ENCODE data around the gene H2AZ2.

The H2AZ2 gene

DNA sequence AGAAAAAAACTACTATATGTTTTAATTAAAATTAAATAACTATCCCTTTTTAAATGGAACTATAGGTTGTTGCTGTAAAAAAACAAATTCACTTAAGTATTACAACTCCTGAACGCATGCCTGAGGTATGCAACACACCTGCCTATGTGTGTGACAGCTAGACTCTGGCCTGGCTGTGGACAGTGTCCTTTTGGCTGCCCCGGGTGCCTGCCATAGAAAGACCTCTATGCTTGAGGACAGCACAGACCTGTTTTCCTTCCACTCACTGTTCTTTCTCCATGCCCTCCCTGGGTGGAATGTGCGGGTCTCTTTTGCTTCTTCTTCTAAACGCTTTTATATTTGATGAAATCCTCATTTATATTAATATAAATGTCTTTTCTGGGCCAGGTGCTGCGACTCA is 57.9 kb downstream of the H2AZ2 start:
- TF ChIP-seq, protein P1, sequence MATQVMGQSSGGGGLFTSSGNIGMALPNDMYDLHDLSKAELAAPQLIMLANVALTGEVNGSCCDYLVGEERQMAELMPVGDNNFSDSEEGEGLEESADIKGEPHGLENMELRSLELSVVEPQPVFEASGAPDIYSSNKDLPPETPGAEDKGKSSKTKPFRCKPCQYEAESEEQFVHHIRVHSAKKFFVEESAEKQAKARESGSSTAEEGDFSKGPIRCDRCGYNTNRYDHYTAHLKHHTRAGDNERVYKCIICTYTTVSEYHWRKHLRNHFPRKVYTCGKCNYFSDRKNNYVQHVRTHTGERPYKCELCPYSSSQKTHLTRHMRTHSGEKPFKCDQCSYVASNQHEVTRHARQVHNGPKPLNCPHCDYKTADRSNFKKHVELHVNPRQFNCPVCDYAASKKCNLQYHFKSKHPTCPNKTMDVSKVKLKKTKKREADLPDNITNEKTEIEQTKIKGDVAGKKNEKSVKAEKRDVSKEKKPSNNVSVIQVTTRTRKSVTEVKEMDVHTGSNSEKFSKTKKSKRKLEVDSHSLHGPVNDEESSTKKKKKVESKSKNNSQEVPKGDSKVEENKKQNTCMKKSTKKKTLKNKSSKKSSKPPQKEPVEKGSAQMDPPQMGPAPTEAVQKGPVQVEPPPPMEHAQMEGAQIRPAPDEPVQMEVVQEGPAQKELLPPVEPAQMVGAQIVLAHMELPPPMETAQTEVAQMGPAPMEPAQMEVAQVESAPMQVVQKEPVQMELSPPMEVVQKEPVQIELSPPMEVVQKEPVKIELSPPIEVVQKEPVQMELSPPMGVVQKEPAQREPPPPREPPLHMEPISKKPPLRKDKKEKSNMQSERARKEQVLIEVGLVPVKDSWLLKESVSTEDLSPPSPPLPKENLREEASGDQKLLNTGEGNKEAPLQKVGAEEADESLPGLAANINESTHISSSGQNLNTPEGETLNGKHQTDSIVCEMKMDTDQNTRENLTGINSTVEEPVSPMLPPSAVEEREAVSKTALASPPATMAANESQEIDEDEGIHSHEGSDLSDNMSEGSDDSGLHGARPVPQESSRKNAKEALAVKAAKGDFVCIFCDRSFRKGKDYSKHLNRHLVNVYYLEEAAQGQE (IDR thresholded peaks at IDR 0.05; ENCODE audit: insufficient read depth in 1 of 2, low read depth in 2 of 2, low read length in 2 of 2): no peak
- TF ChIP-seq FOXP2 (optimal IDR thresholded peaks at IDR 0.05; ENCODE audit: borderline replicate concordance, extremely low read depth, extremely low read length, insufficient read depth) (no peak), POLR2AphosphoS5 (IDR thresholded peaks at IDR 0.05; ENCODE audit: low read depth, low read length) (no peak), SIN3A (IDR thresholded peaks at IDR 0.05; ENCODE audit: borderline replicate concordance, insufficient read depth, low read length) (no peak), TAF1 (IDR thresholded peaks at IDR 0.05; ENCODE audit: borderline replicate concordance, insufficient read depth, low read length) (no peak)

DNA sequence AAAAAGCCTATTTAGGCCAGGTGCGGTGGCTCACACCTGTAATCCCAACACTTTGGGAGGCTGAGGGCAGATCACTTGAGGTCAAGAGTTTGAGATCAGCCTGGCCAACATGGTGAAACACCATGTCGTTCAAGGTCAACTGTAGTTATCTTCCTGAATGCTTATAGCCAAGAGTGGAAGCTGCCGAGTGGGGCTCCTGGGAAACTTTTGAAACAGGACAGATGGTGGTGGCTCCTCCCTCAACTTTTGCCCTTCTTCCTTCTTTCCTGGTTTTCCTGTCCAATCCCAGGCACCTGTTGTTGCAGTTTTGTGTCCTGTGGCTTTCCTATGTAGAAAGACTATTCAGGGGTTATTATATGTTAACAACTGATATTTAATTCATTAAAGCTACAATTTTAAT is 60.1 kb downstream of the H2AZ2 start:
- TF ChIP-seq POLR2AphosphoS5 (IDR thresholded peaks at IDR 0.05; ENCODE audit: low read depth, low read length) (no peak), SIN3A (IDR thresholded peaks at IDR 0.05; ENCODE audit: borderline replicate concordance, insufficient read depth, low read length) (no peak), FOXP2 (optimal IDR thresholded peaks at IDR 0.05; ENCODE audit: borderline replicate concordance, extremely low read depth, extremely low read length, insufficient read depth) (no peak), TAF1 (IDR thresholded peaks at IDR 0.05; ENCODE audit: borderline replicate concordance, insufficient read depth, low read length) (no peak)
- TF ChIP-seq, protein P1 (IDR thresholded peaks at IDR 0.05; ENCODE audit: insufficient read depth in 1 of 2, low read depth in 2 of 2, low read length in 2 of 2): no peak

DNA sequence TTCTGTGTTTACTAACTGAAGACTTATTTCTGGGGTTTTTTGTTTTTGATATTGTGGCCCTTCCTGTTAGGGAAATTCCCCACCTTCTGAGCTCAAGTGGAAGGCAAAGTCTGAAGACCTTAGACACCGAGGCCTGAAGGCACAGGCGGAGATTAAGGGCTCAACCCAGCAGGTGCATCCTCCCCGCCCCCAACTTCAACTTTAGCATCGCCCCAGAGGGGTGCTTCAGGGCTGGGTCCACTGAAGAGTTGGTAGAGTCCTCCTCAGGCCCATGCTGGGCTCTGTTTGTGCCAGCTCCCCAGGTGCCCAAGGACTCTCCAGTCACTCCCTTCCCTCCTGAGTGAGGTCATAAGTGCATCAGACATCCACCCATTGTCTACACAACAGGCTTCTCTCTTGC is 60.8 kb downstream of the H2AZ2 start:
- no peak for TF ChIP-seq TAF1 (IDR thresholded peaks at IDR 0.05; ENCODE audit: borderline replicate concordance, insufficient read depth, low read length)
- no peak for TF ChIP-seq FOXP2 (optimal IDR thresholded peaks at IDR 0.05; ENCODE audit: borderline replicate concordance, extremely low read depth, extremely low read length, insufficient read depth)
- no peak for TF ChIP-seq POLR2AphosphoS5 (IDR thresholded peaks at IDR 0.05; ENCODE audit: low read depth, low read length)
- TF ChIP-seq, protein P1 (IDR thresholded peaks at IDR 0.05; ENCODE audit: insufficient read depth in 1 of 2, low read depth in 2 of 2, low read length in 2 of 2): no peak
- no peak for TF ChIP-seq SIN3A (IDR thresholded peaks at IDR 0.05; ENCODE audit: borderline replicate concordance, insufficient read depth, low read length)

DNA sequence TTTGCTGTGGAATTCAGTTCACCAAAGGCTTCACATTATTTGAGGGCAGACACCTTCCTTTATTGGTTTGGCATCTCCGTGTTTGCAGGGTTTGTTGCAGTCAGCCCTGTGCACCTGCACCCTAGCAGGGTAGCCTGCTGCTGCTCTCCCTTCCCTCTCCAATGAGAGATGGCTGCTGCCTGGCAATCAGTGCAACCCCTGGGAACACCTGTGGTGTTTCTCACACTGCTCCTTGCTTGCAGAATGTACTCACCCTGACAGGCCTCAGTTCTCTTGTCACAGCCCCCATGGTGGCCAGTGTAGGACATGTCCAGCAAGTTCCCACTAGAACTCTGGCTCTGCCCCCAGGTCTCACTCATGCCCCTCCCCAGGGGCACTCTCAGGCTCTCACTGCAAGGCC is 63.5 kb downstream of the H2AZ2 start:
- TF ChIP-seq POLR2AphosphoS5 (IDR thresholded peaks at IDR 0.05; ENCODE audit: low read depth, low read length) (no peak), FOXP2 (optimal IDR thresholded peaks at IDR 0.05; ENCODE audit: borderline replicate concordance, extremely low read depth, extremely low read length, insufficient read depth) (no peak), TAF1 (IDR thresholded peaks at IDR 0.05; ENCODE audit: borderline replicate concordance, insufficient read depth, low read length) (no peak), SIN3A (IDR thresholded peaks at IDR 0.05; ENCODE audit: borderline replicate concordance, insufficient read depth, low read length) (no peak)
- TF ChIP-seq, protein P1 (IDR thresholded peaks at IDR 0.05; ENCODE audit: insufficient read depth in 1 of 2, low read depth in 2 of 2, low read length in 2 of 2): no peak

DNA sequence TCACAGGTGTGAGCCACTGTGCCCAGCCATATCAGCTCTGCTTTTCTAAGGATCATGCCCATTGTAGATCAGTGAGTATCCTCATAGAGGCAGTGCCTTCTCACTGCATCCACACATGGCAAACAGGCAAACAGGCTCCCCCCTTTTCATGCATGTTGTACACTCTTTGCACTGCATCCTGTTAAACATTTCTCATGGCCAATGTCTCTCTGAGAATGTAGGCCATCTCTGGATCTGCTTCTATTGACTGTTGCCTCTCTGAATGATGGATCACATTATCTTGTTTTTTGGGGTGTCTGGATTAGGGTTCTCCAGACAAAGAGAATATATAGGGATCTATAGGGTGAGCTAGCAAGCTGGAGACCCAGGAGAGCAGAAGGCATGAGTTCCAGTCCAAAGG is 64.5 kb downstream of the H2AZ2 start:
- TF ChIP-seq, protein P1 (IDR thresholded peaks at IDR 0.05; ENCODE audit: insufficient read depth in 1 of 2, low read depth in 2 of 2, low read length in 2 of 2): no peak
- TF ChIP-seq TAF1 (IDR thresholded peaks at IDR 0.05; ENCODE audit: borderline replicate concordance, insufficient read depth, low read length) (no peak), FOXP2 (optimal IDR thresholded peaks at IDR 0.05; ENCODE audit: borderline replicate concordance, extremely low read depth, extremely low read length, insufficient read depth) (no peak), POLR2AphosphoS5 (IDR thresholded peaks at IDR 0.05; ENCODE audit: low read depth, low read length) (no peak), SIN3A (IDR thresholded peaks at IDR 0.05; ENCODE audit: borderline replicate concordance, insufficient read depth, low read length) (no peak)

Data from PFSK-1 (cell line).